KOPT-K1 (cell line): ENCODE measurements around the gene F11.

Experiments used
- H3K27ac ChIP-seq: fragments of 200-600 bp; sonication (generic); 2 replicates; pipeline ENCODE4 v1.5.1; 2016; ENCODE audit warnings: antibody characterized with exemption, mild to moderate bottlenecking, low read depth, low read length; ENCODE audit not compliant: poor library complexity, severe bottlenecking
- H3K36me3 ChIP-seq: fragments of 200-600 bp; sonication (generic); 2 replicates; pipeline ENCODE4 v1.5.1; 2017; ENCODE audit warnings: antibody characterized with exemption, mild to moderate bottlenecking, low read length, moderate library complexity; ENCODE audit not compliant: insufficient read depth
- H3K9me3 ChIP-seq: fragments of 200-600 bp; sonication (generic); 2 replicates; pipeline ENCODE4 v1.5.1; 2017; ENCODE audit warnings: antibody characterized with exemption, low read length, mild to moderate bottlenecking; ENCODE audit not compliant: insufficient read depth, poor library complexity, severe bottlenecking

F11 gene

GRCh38 chr4:186265683-186266652 lies at the start of gene F11:
Gene F11, plus strand, starts transcription at chr4:186266189. Its CDS starts 948 bp downstream, at chr4:186267137.
- no peak within 1 kb of the TSS for H3K27ac ChIP-seq
- H3K36me3 ChIP-seq: no peaks in the 10 kb centered on the region
- no peaks in the 10 kb centered on the region for H3K9me3 ChIP-seq

GRCh38 chr4:186216465-186217024 lies 49.4 kb upstream of the F11 start:
- H3K27ac ChIP-seq: no peak overlapping the region
- H3K9me3 ChIP-seq: no peaks in the 10 kb centered on the region
- H3K36me3 ChIP-seq: 0 out of 2 replicates have a peak, but pooled peaks cover 5% of the 10 kb centered on the region

GRCh38 chr4:186217733-186218293 lies 48.2 kb upstream of the F11 start:
- no peak overlapping the region for H3K27ac ChIP-seq

GRCh38 chr4:186221624-186222023 lies 44.4 kb upstream of the F11 start:
- Histone ChIP-seq H3K9me3 (peaks cover 17% of the 10 kb centered on the region), H3K36me3 (no peaks in the 10 kb centered on the region), H3K27ac (no peak overlapping the region)

More at GRCh38 chr4:186217733-186218293, 48.2 kb upstream of the F11 start:
- no peaks in the 10 kb centered on the region for H3K9me3 ChIP-seq
- no peaks in the 10 kb centered on the region for H3K36me3 ChIP-seq

GRCh38 chr4:186225848-186226247 lies 40.1 kb upstream of the F11 start:
- H3K36me3 ChIP-seq: no peaks in the 10 kb centered on the region
- peaks cover 21% of the 10 kb centered on the region for H3K9me3 ChIP-seq
- H3K27ac ChIP-seq: no peak overlapping the region

- Histone ChIP-seq H3K27ac (no peak overlapping the region), H3K9me3 (peaks cover 21% of the 10 kb centered on the region), H3K36me3 (no peaks in the 10 kb centered on the region)
Observed at GRCh38 chr4:186226521-186227189, 39.3 kb upstream of the F11 start.

GRCh38 chr4:186227221-186227620 lies 38.8 kb upstream of the F11 start, which contains the start of gene KLKB1:
Gene KLKB1, plus strand, starts transcription at chr4:186227507. Its CDS starts 689 bp downstream, at chr4:186228196.
- Histone ChIP-seq H3K9me3 (peaks cover 21% of the 10 kb centered on the region), H3K27ac (no peak within 1 kb of the TSS), H3K36me3 (no peaks in the 10 kb centered on the region)

GRCh38 chr4:186227744-186228513 lies 38.1 kb upstream of the F11 start:
- H3K27ac ChIP-seq: no peak overlapping the region
- no peaks in the 10 kb centered on the region for H3K36me3 ChIP-seq
- H3K9me3 ChIP-seq: peaks cover 21% of the 10 kb centered on the region

- H3K36me3 ChIP-seq: no peaks in the 10 kb centered on the region
- no peak overlapping the region for H3K27ac ChIP-seq
- peaks cover 21% of the 10 kb centered on the region for H3K9me3 ChIP-seq
Observed at GRCh38 chr4:186228514-186228894, 37.5 kb upstream of the F11 start.

- H3K36me3 ChIP-seq: no peaks in the 10 kb centered on the region
- no peaks in the 10 kb centered on the region for H3K9me3 ChIP-seq
- no peak overlapping the region for H3K27ac ChIP-seq
Observed at GRCh38 chr4:186234367-186234766, 31.6 kb upstream of the F11 start.

GRCh38 chr4:186236126-186236525 lies 29.9 kb upstream of the F11 start:
- no peak overlapping the region for H3K27ac ChIP-seq
- no peaks in the 10 kb centered on the region for H3K9me3 ChIP-seq
- H3K36me3 ChIP-seq: no peaks in the 10 kb centered on the region

- no peaks in the 10 kb centered on the region for H3K9me3 ChIP-seq
- no peaks in the 10 kb centered on the region for H3K36me3 ChIP-seq
Observed at GRCh38 chr4:186240452-186240847, 25.5 kb upstream of the F11 start.

GRCh38 chr4:186240848-186241491 lies 25.0 kb upstream of the F11 start:
- H3K36me3 ChIP-seq: no peaks in the 10 kb centered on the region
- H3K9me3 ChIP-seq: no peaks in the 10 kb centered on the region
- no peak overlapping the region for H3K27ac ChIP-seq

More at GRCh38 chr4:186240452-186240847, 25.5 kb upstream of the F11 start:
- H3K27ac ChIP-seq: no peak overlapping the region

GRCh38 chr4:186241616-186242015 lies 24.4 kb upstream of the F11 start:
- Histone ChIP-seq H3K9me3 (no peaks in the 10 kb centered on the region), H3K36me3 (no peaks in the 10 kb centered on the region), H3K27ac (no peak overlapping the region)
